Neuronal stem cell (in vitro differentiated cells): ENCODE data around the gene GYPA. TPM values are rescaled to one million over a fixed set of nuclear protein-coding genes. Genes with fewer than 3 reads are reported as not detected.
"Not testable (repeated sequence)": the region's sequence is repeated elsewhere in the genome, so short reads cannot be mapped to it uniquely, and the experiment has no call there.

ENCODE experiments used
- DNase-seq: peaks from one replicate; pipeline ENCODE4 v3.0.0-alpha.2; 2013; ENCODE audit warnings: low spot score
- H2AFZ ChIP-seq: one replicate; pipeline ENCODE4 v1.6.1; 2013; ENCODE audit warnings: mild to moderate bottlenecking, low read length, inconsistent platforms
- H2AK5ac ChIP-seq: 2 replicates; pipeline ENCODE4 v1.6.1; 2013; ENCODE audit warnings: low read depth, mild to moderate bottlenecking, inconsistent platforms, low read length, moderate library complexity, mixed read lengths
- H2BK120ac ChIP-seq: 2 replicates; pipeline ENCODE4 v1.6.1; 2013; ENCODE audit warnings: low read depth, mild to moderate bottlenecking, inconsistent platforms, low read length, moderate library complexity, mixed read lengths
- H2BK12ac ChIP-seq: one replicate; pipeline ENCODE4 v1.6.1; 2013; ENCODE audit warnings: low read length, inconsistent platforms
- H2BK15ac ChIP-seq: 2 replicates; pipeline ENCODE4 v1.6.1; 2013; ENCODE audit warnings: mild to moderate bottlenecking, low read length, inconsistent platforms, mixed read lengths
- H2BK5ac ChIP-seq: one replicate; pipeline ENCODE4 v1.6.1; 2013; ENCODE audit warnings: inconsistent platforms, mild to moderate bottlenecking, low read length, moderate library complexity
- H3K14ac ChIP-seq: one replicate; pipeline ENCODE4 v1.6.1; 2013; ENCODE audit warnings: low read length, inconsistent platforms
- H3K18ac ChIP-seq: 2 replicates; pipeline ENCODE4 v1.6.1; 2013; ENCODE audit warnings: low read length, inconsistent platforms
- H3K23ac ChIP-seq: 2 replicates; pipeline ENCODE4 v1.6.1; 2013; ENCODE audit warnings: low read depth, mild to moderate bottlenecking, mixed read lengths, low read length, inconsistent platforms; ENCODE audit not compliant: poor library complexity
- H3K27ac ChIP-seq: replicated peaks from 3 replicates; pipeline ENCODE4 v1.5.1; 2013; ENCODE audit warnings: low read length, inconsistent platforms
- H3K27me3 ChIP-seq, 3 experiments: 2 replicates each; pipeline ENCODE4 v1.6.1; 2013; ENCODE audit warnings: low read length in 3 of 3, mild to moderate bottlenecking in 2 of 3, inconsistent platforms in 1 of 3, low read depth in 1 of 3, mixed read lengths in 1 of 3, moderate library complexity in 1 of 3; ENCODE audit not compliant: control insufficient read depth in 3 of 3, insufficient read depth in 3 of 3
- H3K36me3 ChIP-seq, 2 donors: replicated peaks in 1 of 2; 2 replicates each; pipeline ENCODE4 v1.6.1; 2013; ENCODE audit warnings: low read length in 2 of 2; ENCODE audit not compliant: control insufficient read depth in 2 of 2, insufficient read depth in 2 of 2
- H3K4ac ChIP-seq: 2 replicates; pipeline ENCODE4 v1.6.1; 2013; ENCODE audit warnings: inconsistent platforms, mild to moderate bottlenecking, low read length, moderate library complexity
- H3K4me1 ChIP-seq, 2 donors: 1 replicate in 1 of 2; 2 replicates in 1 of 2; pipeline ENCODE4 v1.6.1; 2013; ENCODE audit warnings: low read length in 2 of 2, low read depth in 1 of 2; ENCODE audit not compliant: control insufficient read depth in 2 of 2, insufficient read depth in 1 of 2
- H3K4me2 ChIP-seq: one replicate; pipeline ENCODE4 v1.6.1; 2013; ENCODE audit warnings: mild to moderate bottlenecking, low read length, inconsistent platforms; ENCODE audit not compliant: insufficient read depth, poor library complexity, severe bottlenecking
- H3K4me3 ChIP-seq, 2 donors: 2 replicates each; pipeline ENCODE4 v1.5.1; 2013; ENCODE audit warnings: low read length in 2 of 2, mild to moderate bottlenecking in 2 of 2, inconsistent platforms in 1 of 2, moderate library complexity in 1 of 2
- H3K79me1 ChIP-seq: one replicate; pipeline ENCODE4 v1.6.1; 2013; ENCODE audit warnings: low read depth, mild to moderate bottlenecking, inconsistent platforms, low read length, moderate library complexity
- H3K9ac ChIP-seq: one replicate; pipeline ENCODE4 v1.6.1; 2013; ENCODE audit warnings: mild to moderate bottlenecking, low read depth, low read length, inconsistent platforms; ENCODE audit not compliant: poor library complexity
- H3K9me3 ChIP-seq, 2 donors: replicated peaks in 1 of 2; 2 replicates each; pipeline versions ENCODE3 to v1.6.1; 2013; ENCODE audit warnings: low read length in 2 of 2, mild to moderate bottlenecking in 2 of 2, inconsistent platforms in 1 of 2, low read depth in 1 of 2, mixed read lengths in 1 of 2, moderate library complexity in 1 of 2; ENCODE audit not compliant: control insufficient read depth in 2 of 2, insufficient read depth in 1 of 2
- H4K8ac ChIP-seq: one replicate; pipeline ENCODE4 v1.6.1; 2013; ENCODE audit warnings: low read depth, mild to moderate bottlenecking, inconsistent platforms, low read length, moderate library complexity
- H4K91ac ChIP-seq: one replicate; pipeline ENCODE4 v1.6.1; 2013; ENCODE audit warnings: low read length, low read depth, mild to moderate bottlenecking, inconsistent platforms; ENCODE audit not compliant: poor library complexity
- WGBS, 2 donors: extraction: QIAGEN DNeasy Blood & Tissue Kit; methylation state at CpG; one replicate each; pipeline ENCODE4 v1.1.7; 2013; ENCODE audit warnings: missing lambda C conversion rate in 2 of 2, mixed read lengths in 1 of 2; ENCODE audit not compliant: insufficient read length in 2 of 2, insufficient replicate concordance in 1 of 2; ENCODE audit errors: extremely low coverage in 2 of 2; 5-methylcytosine and 5-hydroxymethylcytosine counted together
- polyA plus RNA-seq, 2 experiments: library from polyadenylated mRNA; stranded (reverse); fragments of 200-250 nt; gene quantifications; one replicate each; pipeline ENCODE4 v1.2.3, GENCODE V29; 2013

The GYPA gene
- not detected for polyA plus RNA-seq (2013, experiment 1 of 2)
- not detected for polyA plus RNA-seq (2013, experiment 2 of 2)

DNA sequence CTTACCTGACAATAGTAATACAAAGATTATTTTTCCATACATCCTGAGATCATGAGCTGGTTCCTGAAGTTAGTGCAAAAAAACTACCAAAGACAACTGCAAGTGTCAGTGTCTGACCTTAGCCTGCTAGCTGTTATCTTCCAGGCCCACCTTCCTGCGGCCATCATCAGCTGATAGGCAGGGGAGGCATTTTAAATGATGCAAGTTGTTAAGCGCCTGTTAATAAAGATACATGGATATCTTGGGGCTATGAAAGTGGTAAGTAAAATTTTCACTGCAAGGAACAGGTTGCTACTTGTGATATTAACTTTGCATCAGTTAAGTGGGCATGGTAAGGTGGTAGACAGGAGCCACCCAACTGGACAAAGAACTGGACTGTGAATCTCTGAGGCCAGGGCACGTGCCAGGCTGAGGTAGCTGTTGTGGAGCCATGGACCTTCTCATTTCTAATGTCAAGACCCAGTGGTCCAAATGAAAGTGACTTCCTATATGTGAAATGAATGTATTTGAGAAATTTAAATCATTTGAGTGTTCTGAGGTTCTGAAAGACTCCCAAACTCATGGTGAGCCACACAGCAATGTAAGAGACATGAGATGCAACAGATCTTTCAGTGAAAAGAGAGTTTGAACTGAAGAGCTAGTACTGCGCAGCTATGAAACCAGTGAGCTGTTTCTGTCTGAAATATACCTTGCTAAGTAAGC lies at the start of gene GYPA:
Gene GYPA (minus strand): TSS at position 125 of the 702 bp plus-strand sequence. CDS start 83 bp downstream, at position 42.
- H3K4ac ChIP-seq, H3K27me3 ChIP-seq, H2BK5ac ChIP-seq, H3K79me1 ChIP-seq, H3K18ac ChIP-seq, DNase-seq, H3K4me2 ChIP-seq, H4K91ac ChIP-seq, H3K4me1 ChIP-seq, H3K23ac ChIP-seq, H3K14ac ChIP-seq, H4K8ac ChIP-seq, H2AK5ac ChIP-seq, H3K27ac ChIP-seq, H3K36me3 ChIP-seq, H2BK12ac ChIP-seq, H2BK15ac ChIP-seq, H3K4me3 ChIP-seq, H3K9ac ChIP-seq, H3K9me3 ChIP-seq, H2BK120ac ChIP-seq, H2AFZ ChIP-seq: not testable (repeated sequence)
- no CpG with 5 or more reads among the region's 4 CpGs for WGBS, 2 donors

DNA sequence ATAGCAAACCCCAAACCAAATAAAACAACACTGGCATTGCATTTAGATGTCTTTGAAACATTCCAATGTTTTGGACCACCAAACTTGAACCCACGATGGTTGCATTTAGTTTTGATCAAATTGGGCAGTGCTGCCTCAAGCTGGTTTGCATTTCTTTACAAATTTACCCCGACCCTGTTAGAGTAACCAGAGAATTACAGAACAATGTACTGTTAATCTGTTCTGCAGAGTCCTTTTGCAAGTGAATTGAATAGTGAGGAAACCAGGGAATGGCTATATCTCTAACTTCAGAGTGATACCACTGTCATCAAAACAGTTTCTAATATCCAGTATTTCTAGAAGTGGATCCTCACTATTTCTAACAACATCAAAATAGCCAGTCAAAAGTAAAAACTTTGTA lies 49.5 kb upstream of the GYPA start:
- Histone ChIP-seq H2BK120ac (no peak overlapping the region), H4K91ac (no peak overlapping the region), H2AFZ (peak overlapping the region; percentile 64), H3K9ac (no peak overlapping the region), H2BK12ac (no peak overlapping the region), H3K23ac (no peak overlapping the region), H3K4me1 (no peaks in the 10 kb centered on the region), H3K27me3 (no peaks in the 10 kb centered on the region), H2BK15ac (no peak overlapping the region), H3K79me1 (no peaks in the 10 kb centered on the region), H2BK5ac (no peak overlapping the region), H3K18ac (no peak overlapping the region), H4K8ac (no peak overlapping the region), H3K4ac (no peak overlapping the region), H3K4me3 (no peak overlapping the region), H2AK5ac (no peak overlapping the region), H3K27ac (no peak overlapping the region), H3K14ac (no peak overlapping the region), H3K36me3 (no peaks in the 10 kb centered on the region), H3K4me2 (no peak overlapping the region), H3K9me3 (no peaks in the 10 kb centered on the region)
- no CpG with 5 or more reads among the region's 2 CpGs for WGBS, 2 donors
- DNase-seq = no peak

DNA sequence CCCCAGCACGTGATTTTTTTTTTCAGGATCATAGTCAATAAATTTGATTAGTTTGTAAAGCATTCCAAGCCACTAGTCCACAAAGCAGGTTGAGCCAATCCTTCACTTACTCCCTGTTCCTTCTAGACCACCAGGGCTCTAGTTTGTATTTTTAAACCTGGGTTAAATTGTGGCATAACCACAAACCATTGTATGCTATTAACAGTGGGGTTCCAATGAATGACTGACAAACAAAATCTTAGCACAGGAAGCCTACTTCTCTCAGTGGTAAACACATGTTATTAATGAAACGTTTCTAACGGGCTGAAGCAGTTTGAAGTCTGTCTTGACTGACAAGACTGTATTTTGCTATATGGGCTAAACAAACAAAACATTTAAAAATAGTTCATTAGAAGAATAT lies 48.6 kb upstream of the GYPA start:
- DNase-seq = no peak
- no peaks in the 10 kb centered on the region for H3K79me1 ChIP-seq
- WGBS, 2 donors = no CpG with 5 or more reads among the region's 3 CpGs
- no peak overlapping the region for H2BK15ac ChIP-seq
- H2BK120ac ChIP-seq = no peak overlapping the region
- H3K4me3 ChIP-seq = no peak overlapping the region
- no peak overlapping the region for H2BK5ac ChIP-seq
- no peak overlapping the region for H2BK12ac ChIP-seq
- no peak overlapping the region for H3K14ac ChIP-seq
- no peak overlapping the region for H3K9ac ChIP-seq
- H3K23ac ChIP-seq = no peak overlapping the region
- H3K27ac ChIP-seq = no peak overlapping the region
- H3K4me2 ChIP-seq = no peak overlapping the region
- H3K4ac ChIP-seq = no peak overlapping the region
- H3K4me1 ChIP-seq = no peaks in the 10 kb centered on the region
- no peaks in the 10 kb centered on the region for H3K9me3 ChIP-seq
- no peak overlapping the region for H4K8ac ChIP-seq
- H2AFZ ChIP-seq = no peak overlapping the region
- H3K36me3 ChIP-seq = no peaks in the 10 kb centered on the region
- H3K18ac ChIP-seq = no peak overlapping the region
- H2AK5ac ChIP-seq = no peak overlapping the region
- H3K27me3 ChIP-seq = no peaks in the 10 kb centered on the region
- H4K91ac ChIP-seq = no peak overlapping the region

DNA sequence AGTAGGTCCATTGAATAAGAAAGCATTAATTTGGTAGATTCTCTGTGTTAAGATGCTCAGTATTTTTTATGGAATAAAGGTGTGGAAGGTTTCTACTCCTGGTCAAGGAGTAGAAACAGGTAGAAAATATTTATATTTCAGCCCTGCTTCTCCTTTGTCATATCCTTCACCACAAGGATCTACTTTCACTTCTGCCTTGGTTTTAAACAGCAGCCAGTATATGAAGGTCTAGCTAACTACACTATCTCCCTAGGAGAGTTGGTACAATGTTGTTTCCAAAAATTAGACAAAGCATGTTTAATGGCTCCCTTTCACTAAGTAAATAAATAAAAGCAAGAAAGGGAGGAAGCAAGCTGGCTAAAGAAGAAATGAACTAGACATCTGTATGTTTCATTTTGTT lies 44.6 kb upstream of the GYPA start:
- Histone ChIP-seq H3K27me3 (no peaks in the 10 kb centered on the region), H3K4me3 (no peak overlapping the region), H3K4me1 (peaks cover 1 to 5% of the 10 kb centered on the region in 2 donors), H3K4me2 (no peak overlapping the region), H2AFZ (no peak overlapping the region), H2AK5ac (no peak overlapping the region), H3K14ac (no peak overlapping the region), H2BK15ac (no peak overlapping the region), H2BK5ac (no peak overlapping the region), H2BK120ac (no peak overlapping the region), H3K9ac (no peak overlapping the region), H4K91ac (no peak overlapping the region), H3K36me3 (no peaks in the 10 kb centered on the region), H2BK12ac (no peak overlapping the region), H3K27ac (no peak overlapping the region), H3K79me1 (no peaks in the 10 kb centered on the region), H3K4ac (no peak overlapping the region), H3K23ac (no peak overlapping the region), H3K18ac (no peak overlapping the region), H3K9me3 (no peaks in the 10 kb centered on the region), H4K8ac (no peak overlapping the region)
- no peak for DNase-seq
